ENCODE measurements around the gene RNF220.

Gene RNF220

DNA sequence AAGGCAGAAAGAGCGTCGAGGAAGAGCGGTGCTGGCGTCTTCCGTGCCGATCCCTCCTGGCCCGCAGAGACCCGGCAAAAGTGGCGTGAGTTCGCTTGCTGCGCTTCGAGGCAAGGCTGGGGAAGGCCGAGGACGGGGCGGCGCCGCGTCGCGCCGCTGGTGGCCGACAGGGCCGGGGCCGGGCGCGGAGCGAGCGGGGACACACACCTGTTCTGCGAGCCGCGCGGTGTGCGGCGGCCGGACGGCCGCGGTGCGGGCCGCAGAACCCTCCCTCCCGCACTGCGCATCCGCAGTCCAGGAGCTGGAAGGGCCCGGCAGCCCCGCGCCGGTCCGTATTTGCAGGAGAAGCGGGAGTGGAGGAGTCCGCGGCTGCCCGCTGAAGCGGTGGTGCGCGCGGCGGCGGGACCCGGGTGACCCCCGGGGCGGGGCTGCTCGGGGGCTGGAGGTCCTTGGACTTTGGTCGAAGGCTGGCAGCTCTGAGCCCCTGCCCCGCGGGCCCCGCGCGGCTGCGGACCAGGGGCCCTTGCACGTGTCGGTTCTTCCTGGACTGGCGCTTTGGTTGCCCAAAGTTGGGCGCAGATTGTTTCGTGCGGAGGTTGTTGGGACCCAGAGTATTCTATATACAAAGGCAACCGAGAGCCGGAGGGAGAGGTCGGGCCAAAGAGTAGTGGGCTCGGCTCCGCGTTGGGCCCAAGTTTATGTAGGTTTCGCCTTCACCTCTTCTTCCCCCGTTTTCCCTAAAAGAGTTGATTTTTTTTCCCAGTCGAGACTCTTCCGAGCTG lies 2.6 kb downstream of the RNF220 start:
- TF ChIP-seq EZH2phosphoT487 (IDR thresholded peaks at IDR 0.05; ENCODE audit: borderline replicate concordance, low read length): no peak
- TF ChIP-seq, protein P1, sequence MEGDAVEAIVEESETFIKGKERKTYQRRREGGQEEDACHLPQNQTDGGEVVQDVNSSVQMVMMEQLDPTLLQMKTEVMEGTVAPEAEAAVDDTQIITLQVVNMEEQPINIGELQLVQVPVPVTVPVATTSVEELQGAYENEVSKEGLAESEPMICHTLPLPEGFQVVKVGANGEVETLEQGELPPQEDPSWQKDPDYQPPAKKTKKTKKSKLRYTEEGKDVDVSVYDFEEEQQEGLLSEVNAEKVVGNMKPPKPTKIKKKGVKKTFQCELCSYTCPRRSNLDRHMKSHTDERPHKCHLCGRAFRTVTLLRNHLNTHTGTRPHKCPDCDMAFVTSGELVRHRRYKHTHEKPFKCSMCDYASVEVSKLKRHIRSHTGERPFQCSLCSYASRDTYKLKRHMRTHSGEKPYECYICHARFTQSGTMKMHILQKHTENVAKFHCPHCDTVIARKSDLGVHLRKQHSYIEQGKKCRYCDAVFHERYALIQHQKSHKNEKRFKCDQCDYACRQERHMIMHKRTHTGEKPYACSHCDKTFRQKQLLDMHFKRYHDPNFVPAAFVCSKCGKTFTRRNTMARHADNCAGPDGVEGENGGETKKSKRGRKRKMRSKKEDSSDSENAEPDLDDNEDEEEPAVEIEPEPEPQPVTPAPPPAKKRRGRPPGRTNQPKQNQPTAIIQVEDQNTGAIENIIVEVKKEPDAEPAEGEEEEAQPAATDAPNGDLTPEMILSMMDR (IDR thresholded peaks at IDR 0.05; ENCODE audit: low read depth, low read length, poor library complexity, severe bottlenecking): no peak
- H3K4me2 ChIP-seq (ENCODE audit: low read length): no peak overlapping the region
- H3K27me3 ChIP-seq (ENCODE audit: control insufficient read depth, low read length): peaks cover 83% of the 10 kb centered on the region
- peaks cover 11% of the 10 kb centered on the region; the same call in 1 of the 2 replicates for H3K4me1 ChIP-seq (ENCODE audit: control insufficient read depth, low read length)
- no peaks in the 10 kb centered on the region for H3K79me2 ChIP-seq (ENCODE audit: control insufficient read depth, low read length)
- no peaks in the 10 kb centered on the region for H3K9me3 ChIP-seq (ENCODE audit: control insufficient read depth, insufficient read depth, low read length)
- H4K20me1 ChIP-seq (ENCODE audit: control insufficient read depth, insufficient read depth, low read depth, low read length): no peaks in the 10 kb centered on the region
- H3K27ac ChIP-seq (ENCODE audit: low read depth, low read length): no peak overlapping the region
- H3F3A ChIP-seq (ENCODE audit: control insufficient read depth, insufficient read depth): no peaks in the 10 kb centered on the region
- no peak overlapping the region for H3K4me3 ChIP-seq (ENCODE audit: low read length)
- H3K9me2 ChIP-seq (replicated peaks; ENCODE audit: control insufficient read depth, low read length): no peaks in the 10 kb centered on the region
- H3K36me3 ChIP-seq (ENCODE audit: control insufficient read depth, low read length): no peaks in the 10 kb centered on the region

DNA sequence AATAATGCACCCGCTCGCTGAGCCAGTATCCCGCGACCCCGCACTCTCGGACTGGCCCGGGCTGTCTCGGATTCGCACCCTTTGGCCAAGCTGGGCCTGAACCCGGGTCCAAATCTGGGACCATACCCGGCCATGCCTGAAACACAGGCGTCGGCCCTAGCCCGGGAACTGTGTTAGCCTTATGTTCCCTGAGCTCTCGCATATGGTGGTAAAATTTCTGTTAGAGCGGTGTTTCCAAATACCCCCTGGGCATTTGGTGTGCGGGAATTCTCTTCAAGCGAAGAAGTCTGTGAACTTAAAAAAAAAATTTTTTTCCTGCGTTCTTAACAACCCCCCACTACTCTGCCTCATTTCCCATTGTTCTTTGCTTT lies 3.1 kb downstream of the RNF220 start:
- no peaks in the 10 kb centered on the region for H3K36me3 ChIP-seq (ENCODE audit: control insufficient read depth, low read length)
- H3K27me3 ChIP-seq (ENCODE audit: control insufficient read depth, low read length): peaks cover 83% of the 10 kb centered on the region
- H3K9me3 ChIP-seq (ENCODE audit: control insufficient read depth, insufficient read depth, low read length): no peaks in the 10 kb centered on the region
- TF ChIP-seq, protein P1 (IDR thresholded peaks at IDR 0.05; ENCODE audit: low read depth, low read length, poor library complexity, severe bottlenecking): no peak
- TF ChIP-seq EZH2phosphoT487 (IDR thresholded peaks at IDR 0.05; ENCODE audit: borderline replicate concordance, low read length): no peak
- H3F3A ChIP-seq (ENCODE audit: control insufficient read depth, insufficient read depth): no peaks in the 10 kb centered on the region
- no peak overlapping the region for H3K4me2 ChIP-seq (ENCODE audit: low read length)
- H3K9me2 ChIP-seq (replicated peaks; ENCODE audit: control insufficient read depth, low read length): no peaks in the 10 kb centered on the region
- H3K27ac ChIP-seq (ENCODE audit: low read depth, low read length): no peak overlapping the region
- no peak overlapping the region for H3K4me3 ChIP-seq (ENCODE audit: low read length)
- peaks cover 11% of the 10 kb centered on the region; the same call in 1 of the 2 replicates for H3K4me1 ChIP-seq (ENCODE audit: control insufficient read depth, low read length)
- H4K20me1 ChIP-seq (ENCODE audit: control insufficient read depth, insufficient read depth, low read depth, low read length): no peaks in the 10 kb centered on the region
- H3K79me2 ChIP-seq (ENCODE audit: control insufficient read depth, low read length): no peaks in the 10 kb centered on the region

- H3K27ac ChIP-seq (ENCODE audit: low read depth, low read length): no peak overlapping the region
- no peak overlapping the region for H3K4me3 ChIP-seq (ENCODE audit: low read length)
- TF ChIP-seq, protein P1 (IDR thresholded peaks at IDR 0.05; ENCODE audit: low read depth, low read length, poor library complexity, severe bottlenecking): no peak
- peak; percentile 64; the same call in 1 of the 2 replicates for TF ChIP-seq EZH2phosphoT487 (IDR thresholded peaks at IDR 0.05; ENCODE audit: borderline replicate concordance, low read length)
- H3K4me2 ChIP-seq (ENCODE audit: low read length): no peak overlapping the region
- H3K36me3 ChIP-seq (ENCODE audit: control insufficient read depth, low read length): no peaks in the 10 kb centered on the region
- H4K20me1 ChIP-seq (ENCODE audit: control insufficient read depth, insufficient read depth, low read depth, low read length): no peaks in the 10 kb centered on the region
- H3K9me2 ChIP-seq (replicated peaks; ENCODE audit: control insufficient read depth, low read length): no peaks in the 10 kb centered on the region
- H3K27me3 ChIP-seq (ENCODE audit: control insufficient read depth, low read length): peaks cover 89% of the 10 kb centered on the region
- H3K79me2 ChIP-seq (ENCODE audit: control insufficient read depth, low read length): no peaks in the 10 kb centered on the region
- H3F3A ChIP-seq (ENCODE audit: control insufficient read depth, insufficient read depth): no peaks in the 10 kb centered on the region
- H3K4me1 ChIP-seq (ENCODE audit: control insufficient read depth, low read length): peaks cover 11% of the 10 kb centered on the region; the same call in 1 of the 2 replicates
- H3K9me3 ChIP-seq (ENCODE audit: control insufficient read depth, insufficient read depth, low read length): no peaks in the 10 kb centered on the region
Measured at GRCh38 chr1:44408632-44409602, 3.9 kb downstream of the RNF220 start.
